ENCODE measurements around the gene C5orf15. TPM values are rescaled to one million over a fixed set of nuclear protein-coding genes. Genes with fewer than 3 reads are reported as not detected.

C5orf15 gene
- polyA plus RNA-seq, 3 donors from 2014 or later, result 30.0 to 30.6 (median 30.3) TPM

DNA sequence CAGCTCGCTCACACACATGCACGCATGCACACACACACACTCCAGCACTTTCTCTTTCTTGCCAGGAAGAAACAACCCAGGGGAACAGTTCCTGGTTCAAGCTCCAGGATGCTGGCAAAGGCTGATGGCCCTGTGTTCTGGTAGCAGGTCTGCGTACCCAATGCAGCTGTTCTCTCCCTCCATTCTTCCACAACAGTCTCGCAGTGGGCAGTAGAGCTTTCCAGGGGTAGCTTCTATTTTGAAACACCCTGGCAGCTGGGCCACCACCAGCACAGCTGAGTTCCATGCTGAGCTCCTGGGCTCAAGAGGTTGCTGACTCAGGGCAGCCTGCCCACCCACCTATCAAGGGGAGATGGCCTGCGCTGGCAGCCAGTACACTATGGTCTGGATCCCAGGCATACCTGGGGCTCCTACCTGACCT lies 31.7 kb upstream of the C5orf15 start:
- Mint-ChIP-seq H3K9me3 (no peaks in the 10 kb centered on the region), H3K4me1 (peaks cover 51 to 73% of the 10 kb centered on the region in 2 donors), H3K4me3 (no peak overlapping the region), H3K27me3 (ENCODE audit: low read depth in 3 of 3) (peaks cover 5 to 10% (median 5%) of the 10 kb centered on the region in 3 donors), H3K27ac (peak overlapping the region in 3 of 6 donors; percentile 7 to 33 (median 25)), H3K36me3 (no peaks in the 10 kb centered on the region)
- DNase-seq, result no peak

DNA sequence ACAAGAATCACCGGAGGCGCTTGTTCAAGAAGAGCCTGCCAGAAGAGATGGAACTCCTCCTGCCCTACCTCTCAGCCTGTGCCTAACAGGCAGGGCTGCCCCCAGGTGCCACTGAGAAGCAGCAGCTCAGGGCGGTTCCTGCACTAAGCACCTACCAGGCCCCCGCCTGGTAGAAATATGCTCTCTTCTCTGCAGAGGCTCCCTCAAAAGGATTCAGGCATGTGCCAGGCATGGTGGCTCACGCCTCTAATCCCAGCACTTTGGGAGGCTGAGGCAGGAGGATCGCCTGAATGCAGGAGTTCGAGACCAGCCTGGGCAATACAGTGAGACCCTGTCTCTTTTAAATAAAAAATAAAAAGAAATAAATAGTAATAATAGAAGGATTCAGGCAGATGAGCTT lies 30.4 kb upstream of the C5orf15 start:
- Mint-ChIP-seq H3K4me3 (no peak overlapping the region), H3K4me1 (peaks cover 58 to 84% of the 10 kb centered on the region in 2 donors), H3K27me3 (ENCODE audit: low read depth in 3 of 3) (peaks cover 4 to 5% (median 4%) of the 10 kb centered on the region in 3 donors), H3K27ac (no peak overlapping the region), H3K9me3 (no peaks in the 10 kb centered on the region), H3K36me3 (no peaks in the 10 kb centered on the region)
- no peak for DNase-seq

DNA sequence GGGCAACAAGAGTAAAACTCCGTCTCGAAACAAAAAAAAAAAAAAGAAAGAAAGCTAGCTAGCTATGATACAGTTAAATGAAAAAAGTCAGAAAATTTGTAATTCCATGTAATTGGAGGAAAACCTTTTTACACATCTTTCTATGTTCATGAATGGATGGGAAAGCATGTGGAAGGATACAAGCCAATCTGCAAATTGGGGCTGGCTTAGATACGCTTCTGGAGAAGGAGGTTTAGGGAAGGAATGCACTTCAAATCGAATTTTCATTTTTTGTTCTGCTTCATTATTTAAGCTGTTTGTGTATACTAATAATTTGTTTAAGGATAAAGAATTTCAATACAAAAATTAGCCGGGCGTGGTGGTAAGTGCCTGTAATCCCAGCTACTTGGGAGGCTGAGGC lies 29.6 kb upstream of the C5orf15 start:
- Mint-ChIP-seq H3K36me3 (no peaks in the 10 kb centered on the region), H3K27ac (peak overlapping the region in 2 of 6 donors; percentile 4 to 32), H3K27me3 (ENCODE audit: low read depth in 3 of 3) (peaks cover 0 to 2% (median 0%) of the 10 kb centered on the region in 3 donors), H3K4me1 (peaks cover 53 to 84% of the 10 kb centered on the region in 2 donors), H3K4me3 (no peak overlapping the region), H3K9me3 (no peaks in the 10 kb centered on the region)
- DNase-seq, result no peak

DNA sequence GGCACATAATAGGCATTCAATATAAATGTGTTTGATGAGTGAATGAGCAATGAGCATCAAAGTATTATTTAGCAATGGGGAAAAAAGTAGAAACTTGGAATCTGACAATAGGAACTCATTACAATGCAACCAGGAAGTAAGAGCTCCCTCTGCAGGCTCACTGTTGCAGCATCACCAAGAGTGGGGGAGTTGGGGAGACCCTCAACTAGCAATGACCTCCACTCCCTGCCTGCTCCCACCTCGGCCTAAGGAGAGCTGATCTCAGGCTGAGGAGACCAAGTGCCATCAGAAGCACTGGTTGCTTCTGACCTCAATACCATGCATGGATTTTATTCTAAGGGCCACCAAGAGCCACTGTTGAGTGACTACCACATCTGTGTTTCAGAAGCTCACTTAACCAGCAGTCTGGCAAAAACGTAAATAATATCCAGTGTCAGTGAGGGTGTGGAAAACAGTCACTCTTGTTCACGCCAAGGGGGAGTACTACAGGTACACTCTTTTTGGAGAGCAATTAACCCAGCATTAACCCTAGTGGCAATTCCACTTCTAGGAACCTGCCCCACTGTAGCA lies 28.3 kb upstream of the C5orf15 start:
- DNase-seq, result no peak
- Mint-ChIP-seq H3K36me3 (no peaks in the 10 kb centered on the region), H3K27me3 (ENCODE audit: low read depth in 3 of 3) (peaks cover 0 to 2% (median 0%) of the 10 kb centered on the region in 3 donors), H3K4me3 (no peak overlapping the region), H3K27ac (no peak overlapping the region), H3K9me3 (no peaks in the 10 kb centered on the region), H3K4me1 (peaks cover 42 to 78% of the 10 kb centered on the region in 2 donors)

DNA sequence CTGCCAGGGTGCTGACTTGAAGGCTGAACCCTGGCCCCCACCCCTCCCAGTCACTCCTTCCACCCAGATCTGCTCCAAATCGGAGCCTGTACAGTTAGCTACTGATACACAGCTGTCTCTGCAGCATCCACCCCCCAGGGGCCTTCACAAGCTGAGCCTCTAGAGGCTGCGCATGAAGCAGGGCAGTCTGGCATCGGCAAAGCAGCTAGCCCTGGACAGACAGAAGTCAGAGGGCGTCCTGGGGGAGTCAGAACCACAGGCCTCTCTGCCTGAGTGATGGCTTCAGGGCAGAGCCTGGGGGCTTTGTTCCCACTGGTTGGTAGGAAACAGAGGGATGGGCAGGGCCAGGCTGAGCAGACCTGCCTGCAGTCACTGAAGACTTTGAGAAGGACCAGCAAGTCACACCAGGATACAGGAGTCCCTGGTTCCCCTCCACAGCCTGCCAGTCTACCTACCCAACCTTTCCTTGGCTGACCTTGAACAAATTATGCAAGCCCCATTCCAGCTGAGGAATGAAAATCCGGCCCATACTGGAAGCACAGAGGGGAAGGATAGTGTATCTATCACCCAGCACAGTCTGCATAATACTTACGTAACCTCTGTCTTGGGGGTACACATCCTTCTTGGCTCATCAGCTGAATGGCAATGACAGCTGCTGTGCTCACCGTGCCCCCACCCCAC lies 27.6 kb upstream of the C5orf15 start:
- peaks cover 0 to under 1% (median under 1%) of the 10 kb centered on the region in 3 donors for H3K36me3 Mint-ChIP-seq
- H3K27ac Mint-ChIP-seq, result peak overlapping the region in 1 of 6 donors; percentile 34
- H3K4me3 Mint-ChIP-seq, result no peak overlapping the region
- H3K4me1 Mint-ChIP-seq, result peaks cover 40 to 72% of the 10 kb centered on the region in 2 donors
- DNase-seq, result no peak
- no peaks in the 10 kb centered on the region for H3K9me3 Mint-ChIP-seq
- H3K27me3 Mint-ChIP-seq (ENCODE audit: low read depth in 3 of 3), result peaks cover 0 to 2% (median 0%) of the 10 kb centered on the region in 3 donors

DNA sequence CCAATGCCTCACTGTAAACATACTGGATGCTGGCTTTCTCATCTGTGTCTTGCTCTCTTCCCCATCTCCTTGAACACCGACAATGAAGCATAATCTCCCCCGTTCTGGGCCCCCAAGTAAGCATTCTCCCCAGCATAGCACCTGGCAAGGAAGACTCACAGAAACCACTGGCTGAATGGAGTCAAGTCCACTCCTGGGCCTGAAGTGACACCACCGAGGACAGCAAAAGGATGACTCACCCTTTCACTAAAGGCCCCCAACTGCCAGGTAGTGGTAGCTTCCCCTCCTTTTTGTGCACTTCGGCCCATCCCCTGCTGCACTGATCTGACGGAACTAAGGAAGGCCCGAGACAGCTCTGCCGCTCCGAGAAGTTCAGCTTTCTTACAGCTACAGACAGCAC lies 26.9 kb upstream of the C5orf15 start:
- no peak for DNase-seq
- Mint-ChIP-seq H3K27ac (peak overlapping the region in 3 of 6 donors; percentile 12 to 34 (median 24)), H3K27me3 (ENCODE audit: low read depth in 3 of 3) (peaks cover 0 to 2% (median 0%) of the 10 kb centered on the region in 3 donors), H3K9me3 (no peaks in the 10 kb centered on the region), H3K4me1 (peaks cover 38 to 67% of the 10 kb centered on the region in 2 donors), H3K36me3 (peaks cover 0 to 7% (median 3%) of the 10 kb centered on the region in 3 donors), H3K4me3 (no peak overlapping the region)

DNA sequence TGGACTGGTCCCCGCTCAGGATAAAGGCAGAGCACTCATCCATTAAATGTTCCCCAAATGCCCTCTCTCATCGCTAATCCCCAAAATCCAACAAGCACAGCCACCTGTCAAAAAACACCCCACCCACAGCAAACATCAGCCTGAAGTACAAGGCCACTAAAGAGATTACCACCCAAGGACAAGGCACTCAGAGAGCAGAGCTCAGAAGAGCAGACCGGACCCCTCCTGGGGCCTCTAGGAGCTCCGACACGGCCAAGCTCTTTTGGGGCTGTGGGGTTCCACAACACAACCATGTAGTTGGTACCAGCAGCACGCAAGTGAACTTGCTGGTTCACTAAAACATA lies 26.5 kb upstream of the C5orf15 start:
- Mint-ChIP-seq H3K36me3 (peaks cover 0 to 9% (median 3%) of the 10 kb centered on the region in 3 donors), H3K4me3 (no peak overlapping the region), H3K27ac (peak overlapping the region in 2 of 6 donors; percentile 34 to 74), H3K4me1 (peaks cover 35 to 63% of the 10 kb centered on the region in 2 donors), H3K9me3 (no peaks in the 10 kb centered on the region), H3K27me3 (ENCODE audit: low read depth in 3 of 3) (peaks cover 0 to 2% (median 0%) of the 10 kb centered on the region in 3 donors)
- DNase-seq, result no peak

DNA sequence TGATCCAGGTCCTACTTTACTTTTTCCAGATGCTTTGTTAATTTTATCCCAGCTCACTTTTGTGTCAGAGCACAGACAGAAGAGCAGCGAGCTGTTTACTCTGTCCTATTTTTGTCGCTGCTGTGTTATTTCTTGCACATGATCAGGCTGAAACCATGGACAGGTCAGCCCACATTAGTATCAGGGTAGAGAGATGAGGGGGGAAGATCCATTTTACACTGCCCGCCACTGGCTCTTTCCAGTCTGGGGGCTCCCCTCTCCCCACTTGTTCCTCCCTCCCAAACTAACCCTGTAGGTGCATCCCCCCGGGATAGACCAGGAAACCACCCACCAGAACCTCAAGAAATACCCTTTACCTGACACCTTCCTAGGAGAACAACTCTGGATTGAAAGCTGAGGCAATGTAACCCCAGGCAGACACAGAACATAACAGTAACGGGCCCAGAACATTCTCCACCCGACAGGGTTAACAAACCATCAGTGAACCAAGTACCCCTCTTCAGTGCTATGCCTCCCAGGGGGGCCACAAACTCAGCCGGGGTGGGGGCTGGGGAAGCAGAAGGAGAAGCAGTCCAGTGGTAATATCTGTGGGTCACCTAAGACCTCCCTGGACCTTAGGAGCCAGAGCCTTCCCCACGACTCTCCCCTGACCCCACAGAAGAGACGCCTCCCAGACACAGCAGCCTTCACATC lies 26.0 kb upstream of the C5orf15 start:
- peaks cover 30 to 58% of the 10 kb centered on the region in 2 donors for H3K4me1 Mint-ChIP-seq
- H3K9me3 Mint-ChIP-seq, result no peaks in the 10 kb centered on the region
- H3K27ac Mint-ChIP-seq, result peak overlapping the region in 3 of 6 donors; percentile 45 to 74 (median 50)
- H3K27me3 Mint-ChIP-seq (ENCODE audit: low read depth in 3 of 3), result peaks cover 0 to 2% (median 0%) of the 10 kb centered on the region in 3 donors
- H3K36me3 Mint-ChIP-seq, result peaks cover 0 to 9% (median 3%) of the 10 kb centered on the region in 3 donors
- no peak for DNase-seq
- no peak overlapping the region for H3K4me3 Mint-ChIP-seq

DNA sequence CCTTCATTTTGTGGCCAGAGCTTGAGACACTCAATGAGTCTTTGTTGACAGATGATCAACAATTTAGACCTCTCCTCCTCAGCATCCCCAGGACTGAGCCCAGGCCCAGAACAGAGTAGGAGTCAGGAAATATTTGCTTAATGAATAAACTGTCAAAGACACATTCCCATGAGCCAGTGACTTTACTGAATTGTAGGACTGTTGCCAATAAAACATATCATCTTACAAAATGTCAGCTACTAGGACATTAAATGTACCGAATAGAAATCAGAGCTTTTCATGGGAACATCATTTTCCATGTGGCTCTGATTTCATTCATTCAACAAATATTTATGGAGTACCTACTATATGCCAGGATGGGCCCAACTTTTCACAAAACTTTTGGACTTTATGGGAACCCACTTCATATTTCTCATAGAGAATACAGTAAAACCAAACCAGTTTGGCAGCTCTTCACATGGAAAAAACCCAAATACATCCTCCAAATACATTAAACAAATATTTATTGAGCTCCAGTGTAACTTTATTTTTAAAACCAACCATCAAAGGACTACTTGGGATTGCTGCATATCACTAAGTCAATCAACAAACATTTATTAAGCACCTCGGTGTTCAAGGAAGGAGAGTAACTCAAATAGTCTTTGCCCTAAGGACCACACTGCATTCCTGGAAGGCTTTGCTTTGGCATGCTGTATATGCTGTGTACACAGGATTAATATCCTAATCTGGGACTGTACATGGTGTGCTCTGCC lies 24.9 kb upstream of the C5orf15 start:
- no peak for DNase-seq
- Mint-ChIP-seq H3K27me3 (ENCODE audit: low read depth in 3 of 3) (peaks cover 0 to 2% (median 0%) of the 10 kb centered on the region in 3 donors), H3K4me3 (no peak overlapping the region), H3K27ac (peak overlapping the region in 3 of 6 donors; percentile 14 to 29 (median 22)), H3K4me1 (peaks cover 29 to 52% of the 10 kb centered on the region in 2 donors), H3K36me3 (peaks cover 3 to 12% (median 7%) of the 10 kb centered on the region in 3 donors), H3K9me3 (no peaks in the 10 kb centered on the region)

DNA sequence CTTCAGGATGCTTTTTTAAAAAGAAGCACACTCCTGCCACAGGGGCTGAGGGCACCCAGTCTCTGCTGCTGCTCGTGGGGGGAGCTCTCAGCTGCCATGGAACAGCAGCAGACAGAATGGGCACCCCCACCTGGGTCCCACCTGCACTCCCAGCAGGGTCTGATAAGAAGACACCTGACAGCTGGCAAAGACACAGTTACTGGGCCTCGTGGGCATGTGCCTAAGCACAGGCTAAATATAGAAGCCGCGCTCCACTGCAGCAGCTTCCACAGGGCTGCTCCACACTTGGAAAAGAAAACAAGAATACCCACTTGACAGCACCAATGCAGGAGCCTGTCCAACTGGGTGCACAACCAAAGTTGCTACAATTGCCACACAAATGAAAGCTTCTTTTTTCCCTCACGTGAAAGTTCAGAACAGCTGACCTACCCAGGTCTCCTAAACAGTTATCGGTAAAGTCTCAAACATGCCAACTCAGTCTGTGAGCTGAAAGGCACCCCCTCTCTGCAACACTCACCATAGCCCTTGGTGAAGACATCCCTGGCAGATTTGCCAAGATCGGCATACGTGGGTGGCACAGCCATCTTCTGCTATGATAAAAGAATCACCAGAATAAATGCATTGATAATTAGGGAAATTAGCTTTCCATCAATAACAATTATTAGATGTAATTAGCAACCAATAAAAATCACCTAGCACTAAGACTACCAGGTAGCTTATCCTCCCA lies 24.2 kb upstream of the C5orf15 start:
- Mint-ChIP-seq H3K4me1 (peaks cover 26 to 46% of the 10 kb centered on the region in 2 donors), H3K9me3 (no peaks in the 10 kb centered on the region), H3K27me3 (ENCODE audit: low read depth in 3 of 3) (peaks cover 0 to 2% (median 0%) of the 10 kb centered on the region in 3 donors), H3K4me3 (no peak overlapping the region), H3K27ac (peak overlapping the region in 1 of 6 donors; percentile 30), H3K36me3 (peaks cover 3 to 12% (median 7%) of the 10 kb centered on the region in 3 donors)
- no peak for DNase-seq

DNA sequence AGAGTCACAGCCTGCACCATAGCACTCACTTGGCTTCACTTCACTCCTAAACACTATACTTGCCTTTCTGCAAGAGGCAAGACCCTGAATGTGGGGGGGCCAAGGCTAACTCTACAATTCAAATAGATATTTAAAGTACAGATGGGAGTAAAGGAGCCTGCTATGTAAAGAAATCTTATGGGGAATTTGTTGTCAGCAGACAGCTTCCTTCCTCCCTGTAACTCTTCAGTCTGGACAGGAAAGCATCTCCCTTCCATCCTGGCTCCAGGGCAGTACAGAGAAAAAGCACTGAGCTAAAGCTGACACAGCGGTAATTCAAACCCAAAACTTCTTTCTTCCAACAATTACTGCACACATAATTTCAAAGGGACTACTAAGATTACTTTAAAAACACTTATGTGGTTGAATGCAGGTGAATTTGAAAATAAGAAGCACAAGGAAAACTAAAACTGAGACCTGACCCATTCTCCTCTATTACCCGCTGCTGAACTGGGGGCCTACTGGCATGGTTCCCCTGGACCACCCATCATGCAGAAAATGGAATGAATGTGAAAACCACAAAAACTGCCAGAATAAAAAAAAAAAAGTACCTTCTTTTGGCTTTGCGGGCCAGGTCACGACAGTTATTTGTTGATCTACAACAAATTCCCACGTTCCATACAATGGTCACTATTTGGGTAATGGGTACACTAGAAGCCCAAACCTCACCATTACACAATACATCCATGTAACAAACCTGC lies 22.9 kb upstream of the C5orf15 start:
- H3K9me3 Mint-ChIP-seq, result no peaks in the 10 kb centered on the region
- peaks cover 0 to 2% (median 1%) of the 10 kb centered on the region in 3 donors for H3K27me3 Mint-ChIP-seq (ENCODE audit: low read depth in 3 of 3)
- H3K36me3 Mint-ChIP-seq, result peaks cover 3 to 12% (median 7%) of the 10 kb centered on the region in 3 donors
- peaks cover 19 to 38% of the 10 kb centered on the region in 2 donors for H3K4me1 Mint-ChIP-seq
- DNase-seq, result no peak
- no peak overlapping the region for H3K4me3 Mint-ChIP-seq
- H3K27ac Mint-ChIP-seq, result no peak overlapping the region

DNA sequence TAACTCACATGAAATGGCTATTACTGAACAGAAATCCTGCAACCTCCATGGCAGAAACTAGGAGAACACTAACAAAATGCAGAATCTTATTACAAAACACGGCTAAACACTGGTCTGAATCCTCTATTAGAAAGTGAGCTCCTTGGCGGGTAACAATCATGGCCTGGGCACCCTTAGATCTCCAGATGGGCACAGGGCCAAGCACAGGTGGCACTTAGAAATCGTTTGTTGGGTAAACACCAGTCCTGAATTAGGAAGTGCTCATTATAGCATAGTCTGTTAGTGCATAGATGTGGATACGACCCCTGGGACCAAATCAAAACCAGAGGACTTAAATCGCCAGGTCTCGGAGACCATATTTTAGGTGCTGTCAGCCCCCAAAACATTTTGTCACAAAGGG lies 22.0 kb upstream of the C5orf15 start:
- Mint-ChIP-seq H3K4me3 (no peak overlapping the region), H3K4me1 (peaks cover 15 to 30% of the 10 kb centered on the region in 2 donors), H3K27ac (no peak overlapping the region), H3K27me3 (ENCODE audit: low read depth in 3 of 3) (peaks cover 0 to 2% (median 1%) of the 10 kb centered on the region in 3 donors), H3K36me3 (peaks cover 3 to 16% (median 7%) of the 10 kb centered on the region in 3 donors), H3K9me3 (no peaks in the 10 kb centered on the region)
- DNase-seq, result no peak

All from immature natural killer cell (primary cell).